Astrocyte (in vitro differentiated cells and primary cell): ENCODE measurements around the gene QRFP.

ENCODE experiments used
- CTCF ChIP-seq: IDR thresholded peaks from 2 replicates; pipeline ENCODE4 v1.5.1; 2011; ENCODE audit warnings: low read depth, mild to moderate bottlenecking, inconsistent platforms, low read length, moderate library complexity; ENCODE audit not compliant: insufficient read depth
- EZH2 ChIP-seq: IDR thresholded peaks from 2 replicates; pipeline ENCODE4 v1.6.1; 2012; ENCODE audit warnings: mild to moderate bottlenecking, low read length, inconsistent platforms; ENCODE audit not compliant: insufficient read depth

DNA sequence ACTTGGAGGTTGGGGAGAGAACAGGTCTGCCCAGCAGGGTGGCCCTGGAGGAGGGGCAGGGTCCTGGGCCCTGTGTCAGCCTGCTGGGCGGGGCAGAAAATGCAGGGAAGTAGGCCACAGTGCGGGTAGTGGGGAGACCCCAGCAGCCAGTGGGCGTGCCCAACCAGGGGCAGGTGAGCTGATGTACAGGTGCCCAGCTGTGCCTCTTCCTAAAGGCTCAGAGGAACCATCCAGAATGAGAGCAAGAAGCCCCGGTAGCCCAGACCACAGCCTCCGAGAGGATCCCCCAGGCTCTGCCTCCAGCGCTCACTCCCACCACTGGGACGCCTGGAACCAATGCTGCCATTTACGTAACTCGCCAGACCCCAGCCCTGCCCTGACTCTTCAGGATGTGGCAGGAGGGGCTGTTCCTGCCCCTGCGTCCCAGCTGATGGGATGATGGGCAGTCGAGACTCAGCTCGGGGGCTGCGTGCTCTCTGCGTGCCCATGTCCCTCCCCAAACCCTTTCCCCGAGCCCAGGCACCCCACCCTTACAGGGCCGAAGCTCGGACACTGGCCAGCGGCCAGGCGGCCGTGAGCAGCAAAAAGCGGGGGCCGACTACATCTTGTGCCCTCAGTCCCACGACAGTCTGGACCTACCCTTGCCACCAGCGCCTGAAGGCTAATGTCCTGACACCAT lies 17.9 kb upstream of the QRFP start:
- TF ChIP-seq CTCF, result no peak
- no peak for TF ChIP-seq EZH2
